ENCODE measurements around the gene RPL32. TPM values are rescaled to one million over a fixed set of nuclear protein-coding genes. Genes with fewer than 3 reads are reported as not detected.
"Not testable (repeated sequence)": the region's sequence is repeated elsewhere in the genome, so short reads cannot be mapped to it uniquely, and the experiment has no call there.

The RPL32 gene
- total RNA-seq, 1 donor from 2014 or later: 3,423 TPM

- no peaks in the 10 kb centered on the region for H3K36me3 ChIP-seq (ENCODE audit: control insufficient read depth, insufficient read depth, low read length)
- TF ChIP-seq CTCF (IDR thresholded peaks at IDR 0.05; ENCODE audit: insufficient read depth, low read length, poor library complexity, severe bottlenecking): no peak
- H3K4me3 ChIP-seq (ENCODE audit: low read depth, low read length): no peak overlapping the region
- peaks cover 6% of the 10 kb centered on the region for H3K27me3 ChIP-seq (ENCODE audit: control insufficient read depth, insufficient read depth, low read length)
- no peak for DNase-seq (ENCODE audit: low read depth)
Measured at GRCh38 chr3:12884790-12885582, 43.6 kb upstream of the RPL32 start.

- DNase-seq (ENCODE audit: low read depth): no peak
- no peak for TF ChIP-seq CTCF (IDR thresholded peaks at IDR 0.05; ENCODE audit: insufficient read depth, low read length, poor library complexity, severe bottlenecking)
- H3K4me3 ChIP-seq (ENCODE audit: low read depth, low read length): no peak overlapping the region
- no peaks in the 10 kb centered on the region for H3K36me3 ChIP-seq (ENCODE audit: control insufficient read depth, insufficient read depth, low read length)
- peaks cover 6% of the 10 kb centered on the region for H3K27me3 ChIP-seq (ENCODE audit: control insufficient read depth, insufficient read depth, low read length)
Measured at GRCh38 chr3:12884186-12884680, 42.9 kb upstream of the RPL32 start.

GRCh38 chr3:12882336-12883310 lies 41.3 kb upstream of the RPL32 start:
- DNase-seq (ENCODE audit: low read depth): no peak
- TF ChIP-seq CTCF (IDR thresholded peaks at IDR 0.05; ENCODE audit: insufficient read depth, low read length, poor library complexity, severe bottlenecking): no peak
- no peak overlapping the region for H3K4me3 ChIP-seq (ENCODE audit: low read depth, low read length)
- H3K27me3 ChIP-seq (ENCODE audit: control insufficient read depth, insufficient read depth, low read length): peaks cover 8% of the 10 kb centered on the region
- H3K36me3 ChIP-seq (ENCODE audit: control insufficient read depth, insufficient read depth, low read length): no peaks in the 10 kb centered on the region

GRCh38 chr3:12881858-12882257 lies 40.5 kb upstream of the RPL32 start:
- not testable (repeated sequence) for H3K4me3 ChIP-seq (ENCODE audit: low read depth, low read length); H3K27me3 ChIP-seq (ENCODE audit: control insufficient read depth, insufficient read depth, low read length); DNase-seq (ENCODE audit: low read depth); H3K36me3 ChIP-seq (ENCODE audit: control insufficient read depth, insufficient read depth, low read length)

GRCh38 chr3:12879191-12879815 lies 37.9 kb upstream of the RPL32 start:
- no peak for DNase-seq (ENCODE audit: low read depth)
- H3K36me3 ChIP-seq (ENCODE audit: control insufficient read depth, insufficient read depth, low read length): no peaks in the 10 kb centered on the region
- H3K27me3 ChIP-seq (ENCODE audit: control insufficient read depth, insufficient read depth, low read length): peaks cover 15% of the 10 kb centered on the region
- no peak for TF ChIP-seq CTCF (IDR thresholded peaks at IDR 0.05; ENCODE audit: insufficient read depth, low read length, poor library complexity, severe bottlenecking)
- no peak overlapping the region for H3K4me3 ChIP-seq (ENCODE audit: low read depth, low read length)

- H3K36me3 ChIP-seq (ENCODE audit: control insufficient read depth, insufficient read depth, low read length); H3K4me3 ChIP-seq (ENCODE audit: low read depth, low read length); DNase-seq (ENCODE audit: low read depth): not testable (repeated sequence)
Measured at GRCh38 chr3:12878758-12879157, 37.4 kb upstream of the RPL32 start.

More at GRCh38 chr3:12878758-12879157, 37.4 kb upstream of the RPL32 start:
- H3K27me3 ChIP-seq (ENCODE audit: control insufficient read depth, insufficient read depth, low read length): peaks cover 15% of the 10 kb centered on the region
